GM12878 (cell line): ENCODE data around the gene MSRB2. TPM values are rescaled to one million over a fixed set of nuclear protein-coding genes. Genes with fewer than 3 reads are reported as not detected.

Experiments used
- ATAC-seq: fragments of 200-7000 bp; cut with Tn5 transposase; 3 replicates; pipeline ENCODE4 v1.9.1; 2020; ENCODE audit warnings: mild to moderate bottlenecking, moderate library complexity
- BruUV-seq: library from RNA; stranded (reverse); fragments of 400-500 nt; replicated peaks from 2 replicates; lab custom pipeline; 2021; lab: Mats Ljungman, UMichigan
- CTCF ChIA-PET: fragments of 300-600 bp; sonication (Branson Sonifier 250); formaldehyde crosslinking; extraction: SDS; loops from one replicate; lab custom pipeline; 2021; ENCODE audit warnings: inconsistent platforms; lab: Yijun Ruan, JAX
- POLR2A ChIA-PET: fragments of 350-600 bp; formaldehyde crosslinking; extraction: SDS; loops from one replicate; lab custom pipeline; 2021; ENCODE audit warnings: inconsistent platforms; lab: Charles Lee
- RAD21 ChIA-PET: fragments of 300-600 bp; sonication (Branson Sonifier 250); formaldehyde crosslinking; loops from one replicate; lab custom pipeline; 2023; ENCODE audit warnings: antibody characterized with exemption; ENCODE audit not compliant: unreplicated experiment; lab: Charles Lee
- SMC1A ChIA-PET: fragments of 300-600 bp; sonication (Branson Sonifier 250); formaldehyde crosslinking; loops from one replicate; lab custom pipeline; 2023; ENCODE audit not compliant: unreplicated experiment, uncharacterized antibody; lab: Charles Lee
- DNase-seq: peaks from one replicate; pipeline ENCODE4 v3.0.0-alpha.2; 2011; ENCODE audit warnings: low read depth, low spot score
- FAIRE-seq: peaks from 3 replicates; lab custom pipeline; 2011; peaks lifted over from hg19 to GRCh38; lab: Jason Lieb, UNC
- H2AFZ ChIP-seq: 2 replicates; pipeline ENCODE4 v1.6.0; 2011; ENCODE audit warnings: low read depth, low read length, control low read depth; ENCODE audit not compliant: control insufficient read depth
- H3K27ac ChIP-seq: 2 replicates; pipeline ENCODE4 v1.5.1; 2011; ENCODE audit warnings: control low read depth; ENCODE audit not compliant: control insufficient read depth, insufficient read depth
- H3K27me3 ChIP-seq, 2 experiments: replicated peaks in 1 of 2; 2 replicates each; pipeline versions ENCODE4 v1.6.0 to v1.6.1; 2011; ENCODE audit warnings: low read length in 1 of 2; ENCODE audit not compliant: control insufficient read depth in 2 of 2, insufficient read depth in 2 of 2
- H3K36me3 ChIP-seq, 2 experiments: 2 replicates each; pipeline ENCODE4 v1.5.1; 2011; ENCODE audit warnings: low read length in 1 of 2; ENCODE audit not compliant: control insufficient read depth in 2 of 2, insufficient read depth in 2 of 2
- H3K4me1 ChIP-seq: 2 replicates; pipeline ENCODE4 v1.6.1; 2011; ENCODE audit warnings: mild to moderate bottlenecking, low read length, moderate library complexity, mixed read lengths; ENCODE audit not compliant: control insufficient read depth, insufficient read depth
- H3K4me2 ChIP-seq: 2 replicates; pipeline ENCODE4 v1.6.0; 2011; ENCODE audit warnings: control low read depth; ENCODE audit not compliant: control insufficient read depth, insufficient read depth
- H3K4me3 ChIP-seq: fragments of 200-600 bp; sonication (generic); 2 replicates; pipeline ENCODE4 v1.5.1; 2016
- H3K79me2 ChIP-seq: 2 replicates; pipeline ENCODE4 v1.6.0; 2011; ENCODE audit warnings: low read length; ENCODE audit not compliant: control insufficient read depth, insufficient read depth
- H3K9ac ChIP-seq: 2 replicates; pipeline ENCODE4 v1.8.0; 2011; ENCODE audit warnings: low read length, control low read depth, mixed read lengths; ENCODE audit not compliant: control insufficient read depth, insufficient read depth
- H3K9me3 ChIP-seq: replicated peaks from 3 replicates; pipeline ENCODE4 v1.5.1; 2011; ENCODE audit warnings: mild to moderate bottlenecking, low read length; ENCODE audit not compliant: control insufficient read depth, insufficient read depth
- H4K20me1 ChIP-seq: 2 replicates; pipeline ENCODE4 v1.6.0; 2011; ENCODE audit not compliant: control insufficient read depth, insufficient read depth
- BCL11A ChIP-seq: IDR thresholded peaks from 2 replicates; pipeline ENCODE4 v1.6.1; 2011; ENCODE audit warnings: low read depth, low read length
- BHLHE40 ChIP-seq, 2 experiments: fragments of 450-650 bp in 1 of 2; IDR thresholded peaks; 2 replicates each; pipeline ENCODE4 v1.6.1; 2011 to 2017; ENCODE audit warnings: low read depth in 2 of 2, borderline replicate concordance in 1 of 2, improper control_type of control experiment in 1 of 2, low read length in 1 of 2, mild to moderate bottlenecking in 1 of 2
- CREM ChIP-seq: IDR thresholded peaks from 2 replicates; pipeline ENCODE4 v1.6.1; 2014; ENCODE audit warnings: antibody characterized with exemption, low read depth
- CTCF ChIP-seq, 3 experiments: IDR thresholded peaks in 2 of 3; conservative IDR thresholded peaks in 1 of 3; 2 replicates each; pipeline ENCODE4 v1.5.1; 2011; ENCODE audit warnings: low read depth in 3 of 3, low read length in 3 of 3, mild to moderate bottlenecking in 3 of 3, control low read depth in 2 of 3, moderate library complexity in 2 of 3, inconsistent platforms in 1 of 3, mixed read lengths in 1 of 3; ENCODE audit not compliant: control insufficient read depth in 2 of 3, insufficient read depth in 1 of 3; ENCODE audit errors: extremely low read depth in 1 of 3
- EED ChIP-seq: sonication (generic); IDR thresholded peaks from 2 replicates; pipeline ENCODE4 v1.6.1; 2016; ENCODE audit warnings: antibody characterized with exemption, low read depth
- KDM1A ChIP-seq: fragments of 200-600 bp; sonication (generic); IDR thresholded peaks from 2 replicates; pipeline ENCODE4 v1.6.1; 2016; ENCODE audit warnings: borderline replicate concordance
- RAD21 ChIP-seq: IDR thresholded peaks from 2 replicates; pipeline ENCODE4 v1.6.1; 2011; ENCODE audit warnings: mild to moderate bottlenecking, low read depth, low read length, moderate library complexity; ENCODE audit not compliant: insufficient read depth
- RUNX3 ChIP-seq: IDR thresholded peaks from 2 replicates; pipeline ENCODE4 v1.6.1; 2012; ENCODE audit warnings: low read length, inconsistent platforms
- SMC3 ChIP-seq: IDR thresholded peaks from 2 replicates; pipeline ENCODE4 v1.6.1; 2011; ENCODE audit warnings: low read length, improper control_type of control experiment, borderline replicate concordance
- SUZ12 ChIP-seq: fragments of 200-600 bp; sonication (generic); IDR thresholded peaks from one replicate; pipeline ENCODE4 v1.6.1; 2018; ENCODE audit warnings: antibody characterized with exemption, mild to moderate bottlenecking; ENCODE audit not compliant: unreplicated experiment
- TBL1XR1 ChIP-seq: IDR thresholded peaks from 2 replicates; pipeline ENCODE4 v1.6.1; 2012; ENCODE audit warnings: low read depth, low read length, improper control_type of control experiment
- YY1 ChIP-seq: IDR thresholded peaks from 2 replicates; pipeline ENCODE4 v1.6.1; 2011; ENCODE audit warnings: low read depth, mild to moderate bottlenecking, low read length
- ZNF687 ChIP-seq: fragments of 450-650 bp; IDR thresholded peaks from 2 replicates; pipeline ENCODE4 v1.6.1; 2017; ENCODE audit warnings: mild to moderate bottlenecking, moderate library complexity
- WGBS: methylation state at CpG from one replicate; pipeline ENCODE4 v1.1.6; 2016; ENCODE audit warnings: low lambda C conversion rate; ENCODE audit not compliant: insufficient replicate concordance, insufficient coverage; ENCODE audit errors: missing lambda C conversion rate; 5-methylcytosine and 5-hydroxymethylcytosine counted together
- in situ Hi-C: fragments of 300-500 bp; cut with MboI; formaldehyde crosslinking; loops from 9 replicates; pipeline ENCODE4 v1.14.3; 2018; ENCODE audit warnings: mixed read lengths
- intact Hi-C: fragments of 100-400 bp; cut with micrococcal nuclease; formaldehyde crosslinking; loops from one replicate; pipeline ENCODE4 v1.14.2; 2022; ENCODE audit not compliant: unreplicated experiment
- polyA plus RNA-seq, 11 experiments: library from polyadenylated mRNA; depleted of rRNA in 4 of 11; unstranded in 6 of 11; stranded (reverse) in 5 of 11; fragments of >200 nt; fragmentation: Nextera tagmentation in 4 of 11; fragmentation: Illumina TruSeq in 1 of 11; extraction: Ambion mirVana in 4 of 11; extraction: Trizol in 1 of 11; gene quantifications; 1 replicate in 1 of 11; 2 replicates in 10 of 11; pipeline versions ENCODE4 v1.2.1 to v1.2.3, GENCODE V29; 2011 to 2016; ENCODE audit warnings: inconsistent platforms in 2 of 11, missing spikeins in 2 of 11, low read depth in 1 of 11
- total RNA-seq, 4 experiments: library from RNA; depleted of rRNA in 3 of 4; stranded (reverse); fragments of >200 nt in 3 of 4; fragmentation: Illumina TruSeq in 1 of 4; extraction: Trizol in 1 of 4; gene quantifications; 2 replicates each; pipeline versions ENCODE4 v1.2.1 to v1.2.3, GENCODE V29; 2013 to 2021

Gene MSRB2
- total and polyA plus RNA-seq, 10 of the 15 experiments (the other 5 are each of a cell fraction or from before 2014, with no cell fraction given), result 1.5 to 18.6 (median 6.2) TPM

- POLR2A ChIA-PET, result no interaction called here
- Histone ChIP-seq H3K4me3 (no peak overlapping the region), H3K4me2 (no peak overlapping the region), H3K4me1 (peaks cover 28% of the 10 kb centered on the region), H3K79me2 (no peaks in the 10 kb centered on the region), H3K27ac (no peak overlapping the region), H3K36me3 (no peaks in the 10 kb centered on the region), H3K9me3 (no peaks in the 10 kb centered on the region), H4K20me1 (no peaks in the 10 kb centered on the region), H3K27me3 (no peaks in the 10 kb centered on the region), H2AFZ (peak overlapping the region; percentile 21), H3K9ac (no peak overlapping the region)
- SMC1A ChIA-PET, result no interaction called here
- TF ChIP-seq SUZ12 (no peak), RAD21 (peak; percentile 85), CTCF (IDR thresholded peaks at IDR 0.05 in 2 of 3, conservative IDR thresholded peaks at IDR 0.05 in 1 of 3; ENCODE audit: control insufficient read depth in 2 of 3, extremely low read depth in 1 of 3, insufficient read depth in 1 of 3, low read depth in 3 of 3, low read length in 3 of 3) (peak; percentile 79 to 81 (median 80)), CREM (no peak), RUNX3 (0 out of 2 replicates have a peak, but pooled peaks have one; percentile 5), SMC3 (peak; percentile 55), BHLHE40 (IDR thresholded peaks at IDR 0.05; ENCODE audit: borderline replicate concordance in 1 of 2, low read depth in 2 of 2, low read length in 1 of 2) (0 out of 4 replicates have a peak, but pooled peaks of 1 of the 2 experiments have one; percentile 6), KDM1A (no peak), EED (no peak), ZNF687 (no peak), BCL11A (no peak), YY1 (peak; percentile 46; the same call in 1 of the 2 replicates), TBL1XR1 (no peak)
- ATAC-seq, result peak; percentile 84
- RAD21 ChIA-PET, result no interaction called here
- peak; percentile 64 for FAIRE-seq
- in situ Hi-C loops (no loop called here), intact Hi-C loops (loop anchor here (1.0 to 10.0 kb wide), 4 partner anchors 79 to 1071 kb away; no protein-coding TSS in a partner anchor)
- no TSS peak for BruUV-seq
- 36% methylated on average over 14 of the region's 16 CpGs for WGBS
- DNase-seq, result peak; percentile 27
- CTCF ChIA-PET, result interaction anchor here (0.6 to 1.5 kb wide), 3 partner anchors 12 to 79 kb away, joined by 3 to 8 read pairs (median 4); no protein-coding TSS in a partner anchor
These were observed 27.2 kb upstream of the MSRB2 start for GRCh38 chr10:23067939-23068775.
